SK-N-SH (cell line): Measurements from ENCODE around the gene TMEM62. TPM values are rescaled to one million over a fixed set of nuclear protein-coding genes. Genes with fewer than 3 reads are reported as not detected.

Experiments
- CTCF ChIA-PET: fragments of 300-600, 350-600 bp; formaldehyde crosslinking; extraction: SDS; loops from one replicate; lab custom pipeline; 2021; lab: Yijun Ruan, JAX
- POLR2A ChIA-PET: fragments of 350-600 bp; sonication (Branson Sonifier 250); formaldehyde crosslinking; extraction: SDS; loops from one replicate; lab custom pipeline; 2020; ENCODE audit warnings: antibody characterized with exemption, inconsistent platforms; lab: Yijun Ruan, JAX
- DNase-seq: peaks from one replicate; pipeline ENCODE4 v3.0.0; 2012
- H2AFZ ChIP-seq: fragments of 200-600 bp; sonication (generic); 2 replicates; pipeline ENCODE4 v1.8.1; 2016; ENCODE audit warnings: antibody characterized with exemption, mild to moderate bottlenecking, low read depth
- H3F3A ChIP-seq: fragments of 200-600 bp; sonication (generic); replicated peaks from 2 replicates; pipeline ENCODE3; 2016; ENCODE audit warnings: antibody characterized with exemption, mild to moderate bottlenecking; ENCODE audit not compliant: insufficient read depth
- H3K27ac ChIP-seq, 2 experiments: fragments of 200-500 bp in 1 of 2; fragments of 200-600 bp in 1 of 2; sonication (Bioruptor generic) in 1 of 2; sonication (generic), shearing (Covaris generic) in 1 of 2; 2 replicates each; pipeline versions ENCODE4 v1.5.1 to v1.6.1; 2014 to 2016; ENCODE audit warnings: low read depth in 2 of 2, inconsistent platforms in 1 of 2, low read length in 1 of 2, mild to moderate bottlenecking in 1 of 2, mixed read lengths in 1 of 2
- H3K27me3 ChIP-seq: fragments of 200-600 bp; sonication (generic), shearing (Covaris generic); 2 replicates; pipeline ENCODE4 v1.6.1; 2016; ENCODE audit warnings: mixed run types; ENCODE audit not compliant: insufficient read depth
- H3K36me3 ChIP-seq, 2 experiments: fragments of 200-500 bp in 1 of 2; fragments of 200-600 bp in 1 of 2; sonication (Bioruptor generic) in 1 of 2; sonication (generic) in 1 of 2; replicated peaks in 1 of 2; 2 replicates each; pipeline versions ENCODE3 to v1.5.1; 2014 to 2016; ENCODE audit warnings: low read length in 1 of 2, mild to moderate bottlenecking in 1 of 2; ENCODE audit not compliant: insufficient read depth in 2 of 2, control insufficient read depth in 1 of 2
- H3K4me1 ChIP-seq, 2 experiments: fragments of 200-500 bp in 1 of 2; fragments of 200-600 bp in 1 of 2; sonication (Bioruptor generic) in 1 of 2; sonication (generic), shearing (Covaris generic) in 1 of 2; 2 replicates each; pipeline versions ENCODE4 v1.5.1 to v1.6.1; 2014 to 2016; ENCODE audit warnings: low read depth in 1 of 2, low read length in 1 of 2, mixed run types in 1 of 2; ENCODE audit not compliant: insufficient read depth in 2 of 2, control insufficient read depth in 1 of 2
- H3K4me2 ChIP-seq: fragments of 200-600 bp; sonication (generic), shearing (Covaris generic); 2 replicates; pipeline ENCODE4 v1.6.1; 2017; ENCODE audit warnings: mixed run types
- H3K4me3 ChIP-seq, 2 experiments: fragments of 200-500 bp in 1 of 2; fragments of 200-600 bp in 1 of 2; sonication (Bioruptor generic) in 1 of 2; sonication (generic), shearing (Covaris generic) in 1 of 2; 2 replicates each; pipeline versions ENCODE4 v1.5.1 to v1.8.1; 2014 to 2016; ENCODE audit warnings: low read depth in 2 of 2, inconsistent platforms in 1 of 2, low read length in 1 of 2, mild to moderate bottlenecking in 1 of 2, mixed read lengths in 1 of 2, moderate library complexity in 1 of 2
- H3K79me2 ChIP-seq: fragments of 200-600 bp; sonication (generic); 2 replicates; pipeline ENCODE4 v1.8.1; 2017; ENCODE audit warnings: mild to moderate bottlenecking; ENCODE audit not compliant: insufficient read depth
- H3K9ac ChIP-seq: fragments of 200-600 bp; sonication (generic); 2 replicates; pipeline ENCODE4 v1.6.1; 2017; ENCODE audit warnings: mixed run types
- H3K9me2 ChIP-seq: fragments of 200-600 bp; sonication (generic); 2 replicates; pipeline ENCODE4 v1.6.1; 2017; ENCODE audit warnings: mixed run types
- H3K9me3 ChIP-seq: fragments of 200-600 bp; sonication (generic); 2 replicates; pipeline ENCODE4 v1.6.1; 2017; ENCODE audit warnings: mixed run types, mild to moderate bottlenecking, moderate library complexity
- H4K20me1 ChIP-seq: fragments of 200-600 bp; sonication (generic); 2 replicates; pipeline ENCODE4 v1.6.1; 2017; ENCODE audit warnings: mild to moderate bottlenecking, mixed run types; ENCODE audit not compliant: insufficient read depth
- CTCF ChIP-seq: fragments of 200-600 bp; sonication (generic); IDR thresholded peaks from 2 replicates; pipeline ENCODE4 v1.6.1; 2017; ENCODE audit warnings: antibody characterized with exemption, mild to moderate bottlenecking, moderate library complexity
- ELF1 ChIP-seq: IDR thresholded peaks from 2 replicates; pipeline ENCODE4 v1.4.0; 2012
- FOSL2 ChIP-seq: IDR thresholded peaks from 2 replicates; pipeline ENCODE4 v1.4.0; 2012; ENCODE audit warnings: low read depth, mild to moderate bottlenecking, moderate library complexity, borderline replicate concordance
- GABPA ChIP-seq: IDR thresholded peaks from 2 replicates; pipeline ENCODE4 v1.4.0; 2012; ENCODE audit warnings: low read depth, mild to moderate bottlenecking
- JUND ChIP-seq: IDR thresholded peaks from 2 replicates; pipeline ENCODE4 v1.4.0; 2012
- MEF2A ChIP-seq: IDR thresholded peaks from 2 replicates; pipeline ENCODE4 v1.4.0; 2012; ENCODE audit warnings: low read depth, borderline replicate concordance
- MXI1 ChIP-seq: IDR thresholded peaks from 2 replicates; pipeline ENCODE4 v1.6.1; 2012; ENCODE audit warnings: mild to moderate bottlenecking, low read depth, low read length, improper control_type of control experiment
- POLR2AphosphoS5 ChIP-seq: IDR thresholded peaks from 2 replicates; pipeline ENCODE4 v1.6.1; 2012; ENCODE audit warnings: low read depth, low read length
- REST ChIP-seq: IDR thresholded peaks from 2 replicates; pipeline ENCODE4 v1.6.1; 2012; ENCODE audit warnings: mild to moderate bottlenecking, low read depth, low read length, moderate library complexity
- USF2 ChIP-seq: fragments of 150-350 bp; IDR thresholded peaks from 2 replicates; pipeline ENCODE4 v1.6.1; 2017; ENCODE audit warnings: antibody characterized with exemption, low read length, low read depth, borderline replicate concordance
- WGBS: methylation state at CpG from one replicate; pipeline ENCODE4 v1.1.6; 2017; ENCODE audit warnings: low lambda C conversion rate; 5-methylcytosine and 5-hydroxymethylcytosine counted together
- polyA plus RNA-seq, 3 experiments: library from polyadenylated mRNA; depleted of rRNA; stranded (reverse); fragments of >200 nt; gene quantifications; 2 replicates each; pipeline ENCODE4 v1.2.3, GENCODE V29; 2012

The TMEM62 gene
- polyA plus RNA-seq, 1 of the 3 experiments (the other 2 are of a cell fraction) = 3.3 TPM

GRCh38 chr15:43168192-43169107, 35.1 kb downstream of the TMEM62 start:
- POLR2A ChIA-PET = no interaction called here
- no peak for DNase-seq

More at GRCh38 chr15:43168192-43169107, 35.1 kb downstream of the TMEM62 start:
- Histone ChIP-seq H3K27ac (no peak overlapping the region; a peak in 1 of 4 replicates), H3K4me2 (no peak overlapping the region), H4K20me1 (no peaks in the 10 kb centered on the region), H3K4me1 (peaks cover 0 to 4% of the 10 kb centered on the region in 2 experiments; a peak in 1 of 4 replicates), H3K36me3 (peaks cover 27 to 45% of the 10 kb centered on the region in 2 experiments), H3K4me3 (no peak overlapping the region), H2AFZ (no peak overlapping the region), H3K9me3 (peaks cover 7% of the 10 kb centered on the region; the same call in 1 of the 2 replicates), H3K79me2 (no peaks in the 10 kb centered on the region), H3K27me3 (no peaks in the 10 kb centered on the region), H3F3A (peaks cover 8% of the 10 kb centered on the region), H3K9ac (no peak overlapping the region), H3K9me2 (no peaks in the 10 kb centered on the region)
- CTCF ChIA-PET = interaction anchor here (1.3 kb wide), 1 partner anchor 57 kb away, joined by 3 read pairs; no protein-coding TSS in a partner anchor
- WGBS = 69% methylated on average over 1 of the region's 2 CpGs
- no peak for TF ChIP-seq JUND
- TF ChIP-seq GABPA = no peak
- no peak for TF ChIP-seq USF2
- no peak for TF ChIP-seq CTCF
- no peak for TF ChIP-seq MEF2A
- no peak for TF ChIP-seq FOSL2
- TF ChIP-seq ELF1 = no peak
- TF ChIP-seq POLR2AphosphoS5 = no peak
- no peak for TF ChIP-seq MXI1
- TF ChIP-seq REST = no peak
- TF ChIP-seq, all 33 proteins: peak for 0
